Measurements from ENCODE around the gene CYBB. TPM values are rescaled to one million over a fixed set of nuclear protein-coding genes. Genes with fewer than 3 reads are reported as not detected.

CYBB gene
- total RNA-seq, 4 donors from 2014 or later: 4.0 to 40.3 (median 19.6) TPM

- TF ChIP-seq EP300 (IDR thresholded peaks at IDR 0.05) (no peak), CTCF (IDR thresholded peaks at IDR 0.05) (no peak), POLR2AphosphoS5 (IDR thresholded peaks at IDR 0.05) (no peak)
- H3K27me3 ChIP-seq: no peaks in the 10 kb centered on the region
- H3K9me3 ChIP-seq: no peaks in the 10 kb centered on the region
- H3K27ac ChIP-seq: no peak overlapping the region
- H3K4me1 ChIP-seq: no peaks in the 10 kb centered on the region
- ATAC-seq: no peak
- WGBS, 2 donors (ENCODE audit: low coverage in 1 of 2): 68% methylated on average over 3 of the region's 3 CpGs; no CpG with 5 or more reads in 1 of the 2 donors
- H3K36me3 ChIP-seq: no peaks in the 10 kb centered on the region
- H3K4me3 ChIP-seq: no peak overlapping the region
These were observed 2.0 kb downstream of the CYBB start for GRCh38 chrX:37781814-37782213.

- H3K27me3 ChIP-seq: no peaks in the 10 kb centered on the region
- no peaks in the 10 kb centered on the region for H3K36me3 ChIP-seq
- no peak overlapping the region for H3K27ac ChIP-seq
- ATAC-seq: no peak
- no peak overlapping the region for H3K4me3 ChIP-seq
- H3K9me3 ChIP-seq: no peaks in the 10 kb centered on the region
- no peak for TF ChIP-seq CTCF (IDR thresholded peaks at IDR 0.05)
- no peak for TF ChIP-seq POLR2A (IDR thresholded peaks at IDR 0.05)
- no peak for TF ChIP-seq POLR2AphosphoS5 (IDR thresholded peaks at IDR 0.05)
- no peak for TF ChIP-seq EP300 (IDR thresholded peaks at IDR 0.05)
- no peaks in the 10 kb centered on the region for H3K4me1 ChIP-seq
- WGBS, 2 donors (ENCODE audit: low coverage in 1 of 2): 75 to 100% methylated on average over 1 of the region's 1 CpG
These were observed 2.5 kb downstream of the CYBB start for GRCh38 chrX:37782359-37782758.

- Histone ChIP-seq H3K4me1 (no peaks in the 10 kb centered on the region), H3K36me3 (no peaks in the 10 kb centered on the region), H3K27ac (no peak overlapping the region), H3K27me3 (no peaks in the 10 kb centered on the region), H3K9me3 (no peaks in the 10 kb centered on the region), H3K4me3 (no peak overlapping the region)
- no peak for ATAC-seq
- WGBS, 2 donors (ENCODE audit: low coverage in 1 of 2): 55 to 83% methylated on average over 1 to 2 of the region's 4 CpGs
- TF ChIP-seq EP300 (IDR thresholded peaks at IDR 0.05) (no peak), POLR2AphosphoS5 (IDR thresholded peaks at IDR 0.05) (no peak)
These were observed 3.4 kb downstream of the CYBB start for GRCh38 chrX:37783305-37783704.

DNA sequence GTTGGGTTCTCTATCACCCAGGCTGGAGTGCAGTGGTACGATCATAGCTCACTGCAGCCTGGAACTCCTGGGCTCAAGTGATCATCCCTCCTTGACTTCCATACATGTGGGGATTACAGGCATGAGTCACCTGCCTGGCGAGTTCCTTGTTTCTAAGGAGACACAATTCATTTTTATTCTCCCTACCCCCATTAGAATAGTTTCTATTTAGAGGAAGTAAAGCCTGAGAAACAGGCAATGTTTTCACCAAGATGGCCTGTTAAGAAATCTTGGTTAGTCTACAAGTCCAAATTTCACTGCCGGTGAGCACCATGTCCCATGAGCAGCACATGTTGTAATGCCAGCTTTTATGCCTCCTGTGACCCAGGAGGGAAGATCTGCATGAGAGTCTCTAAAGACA lies 5.7 kb downstream of the CYBB start:
- 87 to 100% methylated on average over 1 to 3 of the region's 3 CpGs for WGBS, 2 donors (ENCODE audit: low coverage in 1 of 2)
- no peaks in the 10 kb centered on the region for H3K27me3 ChIP-seq
- TF ChIP-seq EP300 (IDR thresholded peaks at IDR 0.05): no peak
- no peak for TF ChIP-seq POLR2AphosphoS5 (IDR thresholded peaks at IDR 0.05)
- no peak for TF ChIP-seq CTCF (IDR thresholded peaks at IDR 0.05)
- no peak for TF ChIP-seq POLR2A (IDR thresholded peaks at IDR 0.05)
- no peaks in the 10 kb centered on the region for H3K36me3 ChIP-seq
- no peaks in the 10 kb centered on the region for H3K4me1 ChIP-seq
- H3K9me3 ChIP-seq: no peaks in the 10 kb centered on the region
- ATAC-seq: no peak
- no peak overlapping the region for H3K27ac ChIP-seq
- H3K4me3 ChIP-seq: no peak overlapping the region

DNA sequence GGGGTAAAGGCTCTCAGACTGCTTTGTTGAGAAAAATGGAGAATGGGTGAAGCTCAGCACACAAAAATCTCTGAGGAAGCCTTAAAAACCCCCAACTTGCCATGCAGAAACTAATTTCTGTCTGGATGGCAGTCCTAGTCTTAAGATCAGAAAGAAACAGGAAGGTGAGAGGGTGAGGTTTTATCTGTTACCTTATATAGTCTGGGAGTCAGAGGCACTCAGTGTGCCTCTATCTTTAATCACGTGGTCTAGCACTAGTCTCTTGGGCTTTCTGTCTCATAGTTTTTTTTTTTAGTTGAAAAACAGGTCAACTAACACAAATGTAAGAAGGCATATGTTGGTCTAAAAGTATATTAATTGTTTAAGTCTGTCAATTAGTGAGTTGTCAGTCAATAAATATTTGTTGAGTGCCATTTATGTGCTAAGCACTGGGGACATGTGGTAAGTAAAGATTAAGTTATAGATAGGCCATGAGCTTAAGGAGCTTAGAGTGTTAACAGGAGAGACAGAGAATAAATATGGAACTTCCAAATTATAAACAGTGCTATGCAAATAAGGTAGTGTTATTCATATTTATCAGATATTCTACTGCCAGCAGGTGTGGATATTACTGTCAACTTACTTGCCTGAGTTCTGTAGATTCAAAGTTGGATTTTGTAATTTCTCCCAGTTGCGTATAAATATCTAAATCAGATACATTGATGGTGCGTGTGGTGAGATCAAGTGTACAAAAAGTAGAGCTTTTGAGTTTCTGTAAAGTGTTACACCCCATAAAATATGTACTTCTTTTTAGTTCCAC lies 7.0 kb downstream of the CYBB start:
- no peaks in the 10 kb centered on the region for H3K4me1 ChIP-seq
- no peak for ATAC-seq
- no peak overlapping the region for H3K27ac ChIP-seq
- no peaks in the 10 kb centered on the region for H3K27me3 ChIP-seq
- H3K9me3 ChIP-seq: no peaks in the 10 kb centered on the region
- H3K36me3 ChIP-seq: no peaks in the 10 kb centered on the region
- H3K4me3 ChIP-seq: no peak overlapping the region
- TF ChIP-seq CTCF (IDR thresholded peaks at IDR 0.05) (no peak), POLR2A (IDR thresholded peaks at IDR 0.05) (no peak), EP300 (IDR thresholded peaks at IDR 0.05) (no peak), POLR2AphosphoS5 (IDR thresholded peaks at IDR 0.05) (no peak)
- 42 to 77% methylated on average over 3 of the region's 3 CpGs for WGBS, 2 donors (ENCODE audit: low coverage in 1 of 2)
